ENCODE results near the gene NME3.

DNA sequence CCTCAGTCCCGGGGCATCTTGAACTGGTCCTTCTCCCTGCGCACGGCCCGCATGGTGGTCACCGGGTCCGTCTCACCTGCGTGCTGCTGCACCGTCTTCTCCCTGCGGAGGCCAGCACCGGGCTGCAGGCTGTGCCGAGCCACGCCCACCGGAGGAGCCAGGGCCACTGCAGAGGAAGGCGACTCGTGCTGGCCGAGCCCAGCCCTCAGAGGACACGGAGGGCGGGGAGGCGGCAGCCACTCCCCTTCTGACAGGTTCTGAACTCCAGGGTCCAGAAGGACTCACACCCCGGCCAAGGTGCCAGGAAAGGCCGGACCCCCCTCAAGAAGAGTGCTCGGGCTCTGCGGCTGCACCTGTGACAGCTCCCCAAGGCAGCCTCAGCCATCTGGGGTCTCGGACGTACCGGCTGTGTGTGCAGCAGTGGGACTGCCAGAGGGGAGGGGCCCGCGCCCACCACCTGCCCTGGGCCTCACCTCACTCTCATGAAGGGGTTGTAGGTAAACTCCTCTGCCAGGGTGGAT lies 38.0 kb upstream of the NME3 start:
- TF ChIP-seq CTCF (IDR thresholded peaks at IDR 0.05) = no peak
- TF ChIP-seq POLR2A (IDR thresholded peaks at IDR 0.05) = no peak

Data from testis (tissue), 2 donors.